Measurements from ENCODE around the gene BCKDHA.
"Not testable (repeated sequence)": the region's sequence is repeated elsewhere in the genome, so short reads cannot be mapped to it uniquely, and the experiment has no call there.

BCKDHA gene

GRCh38 chr19:41426952-41427646 is 29.5 kb downstream of the BCKDHA start, which contains the start of gene B3GNT8:
TSS of gene B3GNT8 (minus strand) at chr19:41427374. CDS start at chr19:41426778, 596 bp downstream.
- DNase-seq: peak; percentile 82

- DNase-seq: no peak
Measured at GRCh38 chr19:41427647-41428480, 30.2 kb downstream of the BCKDHA start.

- DNase-seq: no peak
Measured at GRCh38 chr19:41428481-41428859, 30.9 kb downstream of the BCKDHA start.

- no peak for DNase-seq
Measured at GRCh38 chr19:41430922-41431321, 33.3 kb downstream of the BCKDHA start.

- DNase-seq: no peak
Measured at GRCh38 chr19:41431426-41432386, 34.1 kb downstream of the BCKDHA start.

GRCh38 chr19:41433171-41433570 is 35.6 kb downstream of the BCKDHA start:
- no peak for DNase-seq

GRCh38 chr19:41434450-41434849 is 36.8 kb downstream of the BCKDHA start:
- DNase-seq: no peak

- not testable (repeated sequence) for DNase-seq
Measured at GRCh38 chr19:41435376-41435775, 37.8 kb downstream of the BCKDHA start.

GRCh38 chr19:41435936-41436673 is 38.5 kb downstream of the BCKDHA start:
- DNase-seq: no peak

GRCh38 chr19:41436674-41436951 is 39.0 kb downstream of the BCKDHA start:
- DNase-seq: no peak

- no peak for DNase-seq
Measured at GRCh38 chr19:41437944-41438574, 40.4 kb downstream of the BCKDHA start.

- peak; percentile 97 for DNase-seq
Measured at GRCh38 chr19:41439441-41440222, 42.0 kb downstream of the BCKDHA start, which contains the start of gene DMAC2. TSS of gene DMAC2 (minus strand) at chr19:41439912. CDS start at chr19:41439899, 13 bp downstream.

GRCh38 chr19:41441321-41441945 is 43.8 kb downstream of the BCKDHA start:
- DNase-seq: no peak

GRCh38 chr19:41442473-41443355 is 45.1 kb downstream of the BCKDHA start, which contains the start of gene ERICH4:
TSS of gene ERICH4 (plus strand) at chr19:41443156. CDS start at chr19:41443170, 14 bp downstream.
- no peak for DNase-seq

GRCh38 chr19:41443813-41444455 is 46.3 kb downstream of the BCKDHA start:
- DNase-seq: no peak

GRCh38 chr19:41445575-41445974 is 48.0 kb downstream of the BCKDHA start:
- no peak for DNase-seq

GRCh38 chr19:41447732-41448332 is 50.2 kb downstream of the BCKDHA start:
- no peak for DNase-seq

Data from femur (tissue), 1 donor.